BLaER1 (cell line): ENCODE data around the gene OR10AG1.

Source experiments
- H3K27ac ChIP-seq: shearing (Covaris generic); formaldehyde crosslinking; 2 replicates; pipeline ENCODE4 v1.8.1; 2022
- H3K27me3 ChIP-seq: shearing (Covaris generic); formaldehyde crosslinking; 2 replicates; pipeline ENCODE4 v1.8.1; 2022
- H3K36me3 ChIP-seq: shearing (Covaris generic); formaldehyde crosslinking; 2 replicates; pipeline ENCODE4 v1.8.1; 2022
- H3K4me1 ChIP-seq: shearing (Covaris generic); formaldehyde crosslinking; 2 replicates; pipeline ENCODE4 v1.8.1; 2022
- H3K4me2 ChIP-seq: shearing (Covaris generic); formaldehyde crosslinking; 2 replicates; pipeline ENCODE4 v1.8.1; 2022
- H3K4me3 ChIP-seq: shearing (Covaris generic); formaldehyde crosslinking; 2 replicates; pipeline ENCODE4 v1.8.1; 2022
- H3K9ac ChIP-seq: shearing (Covaris generic); formaldehyde crosslinking; 2 replicates; pipeline ENCODE4 v1.8.1; 2022
- H3K9me3 ChIP-seq: shearing (Covaris generic); formaldehyde crosslinking; 2 replicates; pipeline ENCODE4 v1.8.1; 2022
- H4K20me1 ChIP-seq: shearing (Covaris generic); formaldehyde crosslinking; 2 replicates; pipeline ENCODE4 v1.8.1; 2022
- Cebpa-rat ChIP-seq: shearing (Covaris generic); IDR thresholded peaks from 2 replicates; pipeline ENCODE4 v1.8.1; 2022

OR10AG1 gene

DNA sequence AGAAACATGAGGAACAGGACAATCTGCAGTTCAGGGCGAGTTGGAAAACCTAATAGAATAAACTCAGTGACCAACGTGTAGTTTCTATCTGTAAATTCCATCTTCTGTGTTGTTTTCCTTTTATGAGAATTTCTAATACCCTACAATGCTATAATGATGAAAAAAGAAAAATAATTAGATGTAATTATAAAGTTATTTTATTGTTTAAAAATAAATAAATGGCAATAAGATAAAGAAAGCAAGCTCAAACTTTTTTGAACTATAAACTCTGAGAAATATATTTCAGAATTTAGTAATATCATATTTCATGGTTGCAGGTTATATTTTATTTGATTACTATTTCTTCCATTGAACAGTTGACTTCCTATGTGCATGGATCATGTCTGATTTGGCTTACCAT, 33.4 kb downstream of the OR10AG1 start, which contains the start of gene OR5I1:
Gene OR5I1 (minus strand): TSS at position 101 of the 400 bp plus-strand sequence. CDS start 0 bp downstream, at position 101.
- no peaks in the 10 kb centered on the region for H4K20me1 ChIP-seq
- H3K4me3 ChIP-seq: no peak within 1 kb of the TSS
- TF ChIP-seq Cebpa-rat: no peak
- H3K9ac ChIP-seq: no peak within 1 kb of the TSS
- no peaks in the 10 kb centered on the region for H3K9me3 ChIP-seq
- H3K36me3 ChIP-seq: no peaks in the 10 kb centered on the region
- no peak within 1 kb of the TSS for H3K4me2 ChIP-seq
- no peaks in the 10 kb centered on the region for H3K4me1 ChIP-seq
- H3K27ac ChIP-seq: no peak within 1 kb of the TSS
- no peaks in the 10 kb centered on the region for H3K27me3 ChIP-seq

- Histone ChIP-seq H3K9ac (no peak overlapping the region), H4K20me1 (no peaks in the 10 kb centered on the region), H3K4me2 (no peak overlapping the region), H3K36me3 (no peaks in the 10 kb centered on the region), H3K27me3 (no peaks in the 10 kb centered on the region), H3K9me3 (no peaks in the 10 kb centered on the region), H3K27ac (no peak overlapping the region), H3K4me1 (no peaks in the 10 kb centered on the region), H3K4me3 (no peak overlapping the region)
- no peak for TF ChIP-seq Cebpa-rat
Measured at GRCh38 chr11:55920537-55920936, 49.2 kb downstream of the OR10AG1 start.
